HPDE6-E6E7 (cell line): ENCODE measurements around the gene HOPX.
"Not testable (repeated sequence)": the region's sequence is repeated elsewhere in the genome, so short reads cannot be mapped to it uniquely, and the experiment has no call there.

ENCODE experiments used
- DNase-seq: peaks from one replicate; pipeline ENCODE4 v3.0.0; 2011; ENCODE audit warnings: missing footprints; ENCODE audit errors: extremely low spot score

HOPX gene

GRCh38 chr4:56681158-56681852, at the start of gene HOPX:
HOPX (minus strand) TSS chr4:56681296; CDS start chr4:56657816, 23,480 bp downstream.
- no peak for DNase-seq

GRCh38 chr4:56730097-56730496, 49.0 kb upstream of the HOPX start:
- no peak for DNase-seq

- DNase-seq = no peak
Observed at GRCh38 chr4:56728512-56728911, 47.4 kb upstream of the HOPX start.

- no peak for DNase-seq
Observed at GRCh38 chr4:56727150-56727549, 46.1 kb upstream of the HOPX start.

- not testable (repeated sequence) for DNase-seq
Observed at GRCh38 chr4:56726593-56726992, 45.5 kb upstream of the HOPX start.

GRCh38 chr4:56723659-56724230, 42.6 kb upstream of the HOPX start:
- no peak for DNase-seq

GRCh38 chr4:56723201-56723605, 42.1 kb upstream of the HOPX start:
- DNase-seq = no peak

GRCh38 chr4:56708146-56708545, 27.1 kb upstream of the HOPX start:
- no peak for DNase-seq

GRCh38 chr4:56705966-56706365, 24.9 kb upstream of the HOPX start:
- DNase-seq = no peak

GRCh38 chr4:56705334-56705733, 24.2 kb upstream of the HOPX start:
- DNase-seq = no peak

- no peak for DNase-seq
Observed at GRCh38 chr4:56704089-56704871, 23.2 kb upstream of the HOPX start.

GRCh38 chr4:56703378-56703777, 22.3 kb upstream of the HOPX start:
- no peak for DNase-seq

- DNase-seq = no peak
Observed at GRCh38 chr4:56701644-56702043, 20.5 kb upstream of the HOPX start.

GRCh38 chr4:56701161-56701480, 20.0 kb upstream of the HOPX start:
- DNase-seq = no peak

- DNase-seq = no peak
Observed at GRCh38 chr4:56699537-56700105, 18.5 kb upstream of the HOPX start.

GRCh38 chr4:56698329-56698728, 17.2 kb upstream of the HOPX start:
- DNase-seq = no peak

- DNase-seq = peak; percentile 56
Observed at GRCh38 chr4:56696056-56696455, 15.0 kb upstream of the HOPX start.

- not testable (repeated sequence) for DNase-seq
Observed at GRCh38 chr4:56693476-56693875, 12.4 kb upstream of the HOPX start.

- DNase-seq = no peak
Observed at GRCh38 chr4:56692576-56692975, 11.5 kb upstream of the HOPX start.

- no peak for DNase-seq
Observed at GRCh38 chr4:56691425-56691824, 10.3 kb upstream of the HOPX start.

- DNase-seq = no peak
Observed at GRCh38 chr4:56690393-56690792, 9.3 kb upstream of the HOPX start.

GRCh38 chr4:56689201-56689969, 8.3 kb upstream of the HOPX start:
- no peak for DNase-seq
